ENCODE measurements around the gene PLEKHO1.

DNA sequence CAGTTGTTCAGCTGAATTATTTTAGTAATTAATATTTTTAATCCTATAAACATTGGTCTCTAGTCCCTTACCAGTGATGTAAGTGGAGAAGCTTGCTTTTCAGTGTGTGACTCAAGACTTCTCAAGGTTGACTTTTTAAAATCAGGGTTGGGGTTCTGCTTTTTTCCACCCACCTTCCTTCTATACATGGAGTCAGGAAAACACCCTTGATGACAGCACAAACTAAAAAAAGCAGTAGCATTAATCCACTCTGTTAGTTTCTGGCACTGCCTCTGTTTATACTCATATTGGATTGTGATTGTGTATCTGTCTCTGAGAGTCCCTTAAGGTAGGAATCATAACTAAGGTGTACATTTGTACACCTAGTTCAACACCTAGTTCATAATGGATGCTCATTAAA lies 8.3 kb upstream of the PLEKHO1 start:
- TF ChIP-seq, protein P1, sequence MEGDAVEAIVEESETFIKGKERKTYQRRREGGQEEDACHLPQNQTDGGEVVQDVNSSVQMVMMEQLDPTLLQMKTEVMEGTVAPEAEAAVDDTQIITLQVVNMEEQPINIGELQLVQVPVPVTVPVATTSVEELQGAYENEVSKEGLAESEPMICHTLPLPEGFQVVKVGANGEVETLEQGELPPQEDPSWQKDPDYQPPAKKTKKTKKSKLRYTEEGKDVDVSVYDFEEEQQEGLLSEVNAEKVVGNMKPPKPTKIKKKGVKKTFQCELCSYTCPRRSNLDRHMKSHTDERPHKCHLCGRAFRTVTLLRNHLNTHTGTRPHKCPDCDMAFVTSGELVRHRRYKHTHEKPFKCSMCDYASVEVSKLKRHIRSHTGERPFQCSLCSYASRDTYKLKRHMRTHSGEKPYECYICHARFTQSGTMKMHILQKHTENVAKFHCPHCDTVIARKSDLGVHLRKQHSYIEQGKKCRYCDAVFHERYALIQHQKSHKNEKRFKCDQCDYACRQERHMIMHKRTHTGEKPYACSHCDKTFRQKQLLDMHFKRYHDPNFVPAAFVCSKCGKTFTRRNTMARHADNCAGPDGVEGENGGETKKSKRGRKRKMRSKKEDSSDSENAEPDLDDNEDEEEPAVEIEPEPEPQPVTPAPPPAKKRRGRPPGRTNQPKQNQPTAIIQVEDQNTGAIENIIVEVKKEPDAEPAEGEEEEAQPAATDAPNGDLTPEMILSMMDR (conservative IDR thresholded peaks at IDR 0.05): no peak
- no peak for TF ChIP-seq EZH2 (IDR thresholded peaks at IDR 0.05; ENCODE audit: low read depth)
